ENCODE results near the gene TTC33. TPM values are rescaled to one million over a fixed set of nuclear protein-coding genes. Genes with fewer than 3 reads are reported as not detected.

TTC33 gene
- total RNA-seq, 2 donors from 2014 or later = 10.3 to 22.5 TPM

GRCh38 chr5:40587376-40587775 is 168.4 kb downstream of the TTC33 start:
- Histone ChIP-seq H3K4me3 (no peak overlapping the region), H3K36me3 (no peaks in the 10 kb centered on the region), H3K27me3 (replicated peaks; ENCODE audit: insufficient read depth) (no peaks in the 10 kb centered on the region), H3K4me1 (ENCODE audit: control insufficient read depth in 1 of 2, low read depth in 2 of 2) (no peaks in the 10 kb centered on the region), H3K27ac (no peak overlapping the region), H3K9me3 (no peaks in the 10 kb centered on the region)
- TF ChIP-seq, protein P1, sequence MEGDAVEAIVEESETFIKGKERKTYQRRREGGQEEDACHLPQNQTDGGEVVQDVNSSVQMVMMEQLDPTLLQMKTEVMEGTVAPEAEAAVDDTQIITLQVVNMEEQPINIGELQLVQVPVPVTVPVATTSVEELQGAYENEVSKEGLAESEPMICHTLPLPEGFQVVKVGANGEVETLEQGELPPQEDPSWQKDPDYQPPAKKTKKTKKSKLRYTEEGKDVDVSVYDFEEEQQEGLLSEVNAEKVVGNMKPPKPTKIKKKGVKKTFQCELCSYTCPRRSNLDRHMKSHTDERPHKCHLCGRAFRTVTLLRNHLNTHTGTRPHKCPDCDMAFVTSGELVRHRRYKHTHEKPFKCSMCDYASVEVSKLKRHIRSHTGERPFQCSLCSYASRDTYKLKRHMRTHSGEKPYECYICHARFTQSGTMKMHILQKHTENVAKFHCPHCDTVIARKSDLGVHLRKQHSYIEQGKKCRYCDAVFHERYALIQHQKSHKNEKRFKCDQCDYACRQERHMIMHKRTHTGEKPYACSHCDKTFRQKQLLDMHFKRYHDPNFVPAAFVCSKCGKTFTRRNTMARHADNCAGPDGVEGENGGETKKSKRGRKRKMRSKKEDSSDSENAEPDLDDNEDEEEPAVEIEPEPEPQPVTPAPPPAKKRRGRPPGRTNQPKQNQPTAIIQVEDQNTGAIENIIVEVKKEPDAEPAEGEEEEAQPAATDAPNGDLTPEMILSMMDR (IDR thresholded peaks at IDR 0.05) = no peak
- ATAC-seq (ENCODE audit: insufficient number of reproducible peaks, low FRiP score, low read depth) (no peak), DNase-seq (ENCODE audit: low spot score) (no peak)

- H3K27ac ChIP-seq = no peak overlapping the region
- no peaks in the 10 kb centered on the region for H3K27me3 ChIP-seq (replicated peaks; ENCODE audit: insufficient read depth)
- no peaks in the 10 kb centered on the region for H3K9me3 ChIP-seq
- TF ChIP-seq, protein P1 (IDR thresholded peaks at IDR 0.05) = no peak
- H3K36me3 ChIP-seq = no peaks in the 10 kb centered on the region
- ATAC-seq (ENCODE audit: insufficient number of reproducible peaks, low FRiP score, low read depth) = no peak
- H3K4me3 ChIP-seq = no peak overlapping the region
- H3K4me1 ChIP-seq (ENCODE audit: control insufficient read depth in 1 of 2, low read depth in 2 of 2) = no peaks in the 10 kb centered on the region
- no peak for DNase-seq (ENCODE audit: low spot score)
Measured at GRCh38 chr5:40585537-40586267, 170.1 kb downstream of the TTC33 start.

DNA sequence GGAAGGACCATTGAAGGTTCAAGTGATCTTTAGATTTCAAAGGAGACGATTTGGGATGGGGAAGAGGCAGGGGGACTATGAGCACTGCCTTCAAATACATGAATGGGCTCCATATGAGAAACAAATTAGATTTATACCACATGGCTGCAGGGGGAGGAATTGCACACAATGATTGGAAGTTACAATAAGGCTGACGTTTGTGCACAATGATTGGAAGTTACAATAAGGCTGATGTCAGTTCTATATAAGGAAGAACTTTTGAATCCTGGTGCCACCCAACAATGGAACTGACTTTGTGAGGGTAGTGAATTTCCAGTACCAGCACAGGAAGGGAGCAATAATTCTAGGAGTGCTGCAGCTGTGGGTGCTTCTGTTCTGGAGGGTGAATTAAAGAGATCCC is 171.7 kb downstream of the TTC33 start:
- no peaks in the 10 kb centered on the region for H3K4me1 ChIP-seq (ENCODE audit: control insufficient read depth in 1 of 2, low read depth in 2 of 2)
- H3K27ac ChIP-seq = no peak overlapping the region
- no peaks in the 10 kb centered on the region for H3K36me3 ChIP-seq
- no peak for ATAC-seq (ENCODE audit: insufficient number of reproducible peaks, low FRiP score, low read depth)
- no peaks in the 10 kb centered on the region for H3K27me3 ChIP-seq (replicated peaks; ENCODE audit: insufficient read depth)
- TF ChIP-seq, protein P1 (IDR thresholded peaks at IDR 0.05) = no peak
- H3K9me3 ChIP-seq = no peaks in the 10 kb centered on the region
- DNase-seq (ENCODE audit: low spot score) = no peak
- H3K4me3 ChIP-seq = no peak overlapping the region

GRCh38 chr5:40578501-40579451 is 177.0 kb downstream of the TTC33 start:
- Histone ChIP-seq H3K36me3 (no peaks in the 10 kb centered on the region), H3K27me3 (replicated peaks; ENCODE audit: insufficient read depth) (no peaks in the 10 kb centered on the region), H3K4me1 (ENCODE audit: control insufficient read depth in 1 of 2, low read depth in 2 of 2) (no peaks in the 10 kb centered on the region), H3K4me3 (no peak overlapping the region), H3K9me3 (no peaks in the 10 kb centered on the region), H3K27ac (no peak overlapping the region)
- DNase-seq (ENCODE audit: low spot score) (no peak), ATAC-seq (ENCODE audit: insufficient number of reproducible peaks, low FRiP score, low read depth) (no peak)
- TF ChIP-seq, protein P1 (IDR thresholded peaks at IDR 0.05) = no peak

- Histone ChIP-seq H3K27me3 (replicated peaks; ENCODE audit: insufficient read depth) (no peaks in the 10 kb centered on the region), H3K36me3 (no peaks in the 10 kb centered on the region), H3K27ac (no peak overlapping the region), H3K4me3 (no peak overlapping the region), H3K4me1 (ENCODE audit: control insufficient read depth in 1 of 2, low read depth in 2 of 2) (no peaks in the 10 kb centered on the region), H3K9me3 (no peaks in the 10 kb centered on the region)
- TF ChIP-seq, protein P1 (IDR thresholded peaks at IDR 0.05) = no peak
- DNase-seq (ENCODE audit: low spot score) (no peak), ATAC-seq (ENCODE audit: insufficient number of reproducible peaks, low FRiP score, low read depth) (no peak)
Measured at GRCh38 chr5:40577718-40578117, 178.0 kb downstream of the TTC33 start.
